NCI-H1436 treated with DMSO at 0.1 percent for 48 hours (cell line): ENCODE results near the gene CYGB.
"Not testable (repeated sequence)": the region's sequence is repeated elsewhere in the genome, so short reads cannot be mapped to it uniquely, and the experiment has no call there.

Experiments used
- DNase-seq: peaks from one replicate; lab custom pipeline; 2025; lab: John Stamatoyannopoulos, UW

The CYGB gene

GRCh38 chr17:76567634-76568432 lies 30.3 kb upstream of the CYGB start:
- DNase-seq = no peak

- DNase-seq = no peak
These were observed 29.5 kb upstream of the CYGB start for GRCh38 chr17:76566988-76567431.

GRCh38 chr17:76566613-76566943 lies 29.1 kb upstream of the CYGB start:
- no peak for DNase-seq

DNA sequence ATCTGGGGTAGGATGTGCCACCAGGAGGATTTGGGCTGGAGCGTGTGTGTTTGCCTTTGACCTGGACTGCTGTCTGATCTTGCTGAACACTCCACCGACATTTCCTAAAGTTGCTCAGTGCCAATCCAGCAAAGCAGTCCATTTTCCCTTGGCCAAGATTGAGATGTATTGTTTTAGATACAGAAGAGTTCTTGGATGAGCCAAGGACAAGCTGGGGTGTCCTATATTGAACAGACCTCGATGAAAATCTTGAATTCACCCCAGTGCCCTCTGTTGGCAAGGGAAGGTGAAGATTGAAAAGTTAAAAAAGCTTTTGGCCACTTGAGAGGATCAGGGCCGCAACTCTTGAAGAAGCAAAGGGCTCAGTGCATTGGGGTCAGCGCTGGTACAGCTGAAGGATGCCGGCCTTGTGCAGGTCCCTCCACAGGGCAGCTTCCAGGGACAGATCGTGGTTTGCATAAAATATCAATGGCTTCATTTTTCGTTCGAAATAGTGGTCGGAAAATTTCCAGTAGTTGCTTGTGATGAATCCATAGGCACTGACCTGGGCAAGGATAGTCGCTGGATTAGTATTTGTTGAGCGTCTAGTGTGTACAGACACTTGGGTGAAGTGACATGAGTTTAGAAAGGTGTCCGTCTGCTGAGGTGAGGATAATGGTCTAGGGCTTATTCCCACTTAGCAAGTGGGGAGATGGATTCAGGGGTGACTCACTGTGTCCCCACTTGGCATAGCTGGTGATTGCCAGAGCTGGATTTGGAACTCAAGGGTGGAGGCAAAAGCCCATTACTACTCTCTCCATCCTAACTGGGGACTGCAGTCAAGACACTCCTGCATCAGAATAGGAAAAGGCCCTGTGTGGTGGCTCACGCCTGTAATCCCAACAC lies 28.5 kb upstream of the CYGB start:
- DNase-seq = no peak

- DNase-seq = not testable (repeated sequence)
These were observed 27.6 kb upstream of the CYGB start for GRCh38 chr17:76564991-76565727.

DNA sequence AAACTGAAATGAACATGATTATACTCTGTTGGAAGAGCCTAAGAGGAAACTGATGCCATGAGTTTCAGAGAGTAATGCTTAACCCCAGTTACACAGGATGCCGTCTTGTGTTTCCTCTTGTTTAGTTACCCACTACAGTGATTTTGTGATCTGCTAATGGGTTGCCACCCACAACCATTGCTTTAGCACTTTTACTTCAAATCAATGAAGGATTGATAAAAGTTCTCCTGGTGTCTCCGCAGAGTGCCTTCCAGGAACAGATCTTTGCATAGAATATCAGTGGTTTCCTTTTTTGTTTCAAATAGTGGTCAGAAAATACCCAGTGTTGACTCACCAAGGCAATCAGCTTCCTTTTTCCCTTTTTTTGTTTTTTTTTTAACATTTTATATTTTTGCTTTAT lies 25.9 kb upstream of the CYGB start:
- not testable (repeated sequence) for DNase-seq

- no peak for DNase-seq
These were observed 25.2 kb upstream of the CYGB start for GRCh38 chr17:76562734-76563148.

DNA sequence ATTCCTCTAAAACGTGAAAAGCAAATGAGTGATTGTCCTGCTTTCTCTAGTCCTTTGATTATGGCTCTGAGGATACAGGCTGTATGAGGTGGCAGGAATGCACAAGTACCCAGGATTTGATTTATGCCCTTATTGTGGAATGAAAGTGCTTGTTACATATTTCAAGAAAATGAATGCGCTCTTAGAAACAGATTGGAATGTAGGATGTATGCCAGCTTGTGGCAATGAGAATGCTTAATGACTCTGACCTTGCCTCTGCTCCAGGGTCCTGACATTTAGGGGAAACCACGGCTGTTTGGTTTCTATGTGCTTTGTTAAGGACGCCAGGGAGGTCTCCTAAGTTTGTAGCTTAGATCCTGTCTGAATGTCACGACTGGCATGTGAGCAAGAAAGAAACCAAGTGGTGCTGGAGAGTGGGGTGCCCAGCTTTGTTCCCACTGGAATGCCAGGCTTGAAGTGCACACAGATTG lies 24.3 kb upstream of the CYGB start:
- DNase-seq = no peak

- no peak for DNase-seq
These were observed 23.8 kb upstream of the CYGB start for GRCh38 chr17:76561332-76561731.

- no peak for DNase-seq
These were observed 23.3 kb upstream of the CYGB start for GRCh38 chr17:76560877-76561221.

- no peak for DNase-seq
These were observed 22.7 kb upstream of the CYGB start for GRCh38 chr17:76560036-76560876.

DNA sequence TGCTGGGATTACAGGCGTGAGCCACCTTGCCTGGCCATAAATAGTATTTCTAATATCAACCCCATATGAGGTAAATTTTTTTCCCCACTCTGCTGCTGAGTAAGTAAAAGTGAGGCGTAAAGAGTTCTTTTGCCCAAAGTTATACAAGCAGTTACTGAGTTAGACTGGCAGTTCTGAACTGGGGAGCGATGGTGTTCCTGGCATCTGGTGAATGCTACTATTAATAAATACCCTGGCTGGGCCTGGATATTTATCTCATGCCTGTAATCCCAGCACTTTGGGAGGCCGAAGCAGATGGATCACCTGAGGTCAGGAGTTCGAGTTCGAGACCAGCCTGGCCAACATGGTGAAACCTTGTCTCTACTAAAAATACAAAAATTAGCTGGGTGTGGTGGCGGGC lies 22.0 kb upstream of the CYGB start:
- not testable (repeated sequence) for DNase-seq

DNA sequence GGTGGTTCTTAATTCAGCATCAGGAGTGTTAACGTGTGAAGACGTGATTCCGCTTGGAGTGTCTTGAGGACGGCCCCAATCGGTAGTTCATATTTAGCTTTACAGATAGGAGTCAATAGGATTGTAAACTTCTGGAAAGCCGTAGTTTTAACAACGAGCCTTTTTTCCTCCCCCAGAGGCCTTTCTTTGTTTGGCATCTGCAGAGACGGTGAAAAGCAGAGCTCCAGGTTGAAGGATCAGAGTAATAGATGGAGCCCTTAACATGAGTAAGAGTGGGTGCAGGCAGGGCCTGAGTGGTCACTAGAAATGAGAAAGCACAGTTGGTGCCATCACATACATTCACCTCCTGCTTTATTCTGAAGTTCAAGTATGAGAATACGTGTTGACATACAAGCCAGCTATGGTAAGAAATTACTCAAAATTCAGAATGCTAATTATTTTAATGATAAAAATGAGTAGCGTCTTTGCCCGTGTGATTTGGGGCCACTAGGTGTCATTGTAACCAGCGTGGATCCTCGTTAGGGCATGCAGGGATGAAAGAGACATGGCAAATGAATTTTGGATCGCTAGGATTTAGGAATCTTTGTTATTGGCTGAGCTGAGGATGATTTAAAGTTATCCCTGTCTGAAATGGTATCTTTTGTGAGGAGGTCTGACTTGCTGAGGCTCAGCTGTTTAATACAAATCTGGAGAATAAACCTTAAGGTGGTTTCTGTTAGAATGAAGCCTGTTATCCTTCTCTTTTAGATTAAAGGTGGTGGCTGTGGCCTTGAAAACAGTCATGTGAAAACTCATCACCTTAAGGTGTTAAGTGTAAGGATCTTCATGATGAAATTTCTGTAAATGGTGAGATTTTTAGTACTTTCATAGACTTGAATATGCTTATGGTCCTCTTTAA lies 20.9 kb upstream of the CYGB start:
- DNase-seq = peak; percentile 7

GRCh38 chr17:76557368-76558197 lies 20.1 kb upstream of the CYGB start:
- peak; percentile 87 for DNase-seq

- no peak for DNase-seq
These were observed 19.4 kb upstream of the CYGB start for GRCh38 chr17:76556765-76557367.

DNA sequence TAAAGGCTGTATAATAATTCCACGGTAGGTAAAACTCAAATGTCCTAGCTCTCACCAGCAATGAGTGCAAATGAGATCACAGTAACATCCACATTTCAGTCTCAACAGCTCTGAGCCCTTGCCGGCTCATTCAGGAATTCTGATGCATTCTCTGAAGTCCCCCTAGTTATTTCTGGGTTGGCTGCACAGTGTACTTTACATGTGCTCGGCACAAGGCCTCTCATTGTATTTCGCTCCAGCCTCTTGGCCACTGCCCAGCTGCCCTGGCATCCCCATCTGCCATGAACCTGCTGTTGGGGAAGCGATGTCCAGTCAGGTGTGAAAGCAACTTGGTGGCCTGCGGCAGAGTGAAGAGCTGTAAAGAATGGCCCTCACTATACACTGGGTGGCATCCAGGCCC lies 16.6 kb upstream of the CYGB start:
- DNase-seq = no peak

- no peak for DNase-seq
These were observed 15.8 kb upstream of the CYGB start for GRCh38 chr17:76553178-76553908.

- peak; percentile 60 for DNase-seq
These were observed 14.2 kb upstream of the CYGB start for GRCh38 chr17:76551685-76552084.
